Panc1 (cell line): ENCODE measurements around the gene KAZN. TPM values are rescaled to one million over a fixed set of nuclear protein-coding genes. Genes with fewer than 3 reads are reported as not detected.

Experiments used
- ATAC-seq: fragments of 200-7000 bp; cut with Tn5 transposase; 2 replicates; pipeline ENCODE4 v1.9.1; 2020; ENCODE audit warnings: mild to moderate bottlenecking, moderate library complexity
- BruUV-seq: library from RNA; stranded (reverse); fragments of 400-500 nt; replicated peaks from 2 replicates; lab custom pipeline; 2021; lab: Mats Ljungman, UMichigan
- CTCF ChIA-PET: fragments of 300-600 bp; sonication (Branson Sonifier 250); formaldehyde crosslinking; loops from one replicate; lab custom pipeline; 2022; ENCODE audit warnings: antibody characterized with exemption; lab: Charles Lee
- POLR2A ChIA-PET: fragments of 300-600 bp; sonication (Branson Sonifier 250); formaldehyde crosslinking; loops from one replicate; lab custom pipeline; 2022; ENCODE audit warnings: antibody characterized with exemption; lab: Charles Lee
- DNase-seq: peaks from one replicate; pipeline ENCODE4 v3.0.0-alpha.2; 2010; ENCODE audit warnings: low read depth, low spot score
- H3K27ac ChIP-seq: 2 replicates; pipeline ENCODE4 v1.5.1; 2011; ENCODE audit warnings: mild to moderate bottlenecking, low read length, inconsistent platforms
- H3K27me3 ChIP-seq: fragments of 200-500 bp; sonication (Bioruptor generic); 2 replicates; pipeline ENCODE4 v1.6.0; 2014; ENCODE audit warnings: low read length, inconsistent platforms; ENCODE audit not compliant: control insufficient read depth, insufficient read depth
- H3K36me3 ChIP-seq: fragments of 200-500 bp; sonication (Bioruptor generic); 2 replicates; pipeline ENCODE4 v1.5.1; 2014; ENCODE audit warnings: inconsistent platforms, mild to moderate bottlenecking, low read length, moderate library complexity; ENCODE audit not compliant: control insufficient read depth, insufficient read depth
- H3K4me1 ChIP-seq: 2 replicates; pipeline ENCODE4 v1.5.1; 2011; ENCODE audit warnings: inconsistent platforms, mild to moderate bottlenecking, low read length, moderate library complexity; ENCODE audit not compliant: control insufficient read depth, insufficient read depth
- H3K4me3 ChIP-seq, 2 experiments: 2 replicates each; pipeline ENCODE4 v1.5.1; 2011 to 2012; ENCODE audit warnings: low read depth in 2 of 2, low read length in 2 of 2, mild to moderate bottlenecking in 2 of 2, inconsistent platforms in 1 of 2, moderate library complexity in 1 of 2
- H3K9me3 ChIP-seq: fragments of 200-500 bp; sonication (Bioruptor generic); 2 replicates; pipeline ENCODE4 v1.5.1; 2014; ENCODE audit warnings: low read depth, mild to moderate bottlenecking, inconsistent platforms, low read length, moderate library complexity; ENCODE audit not compliant: control insufficient read depth, insufficient read depth
- POLR2AphosphoS5 ChIP-seq: IDR thresholded peaks from 2 replicates; pipeline ENCODE4 v1.6.1; 2012; ENCODE audit warnings: mild to moderate bottlenecking, low read depth, low read length, moderate library complexity
- SIN3A ChIP-seq: IDR thresholded peaks from 2 replicates; pipeline ENCODE4 v1.6.1; 2012; ENCODE audit warnings: low read depth, mild to moderate bottlenecking, low read length, moderate library complexity, borderline replicate concordance; ENCODE audit not compliant: insufficient read depth
- TCF7L2 ChIP-seq: IDR thresholded peaks from 2 replicates; pipeline ENCODE4 v1.6.1; 2011; ENCODE audit warnings: mild to moderate bottlenecking, low read depth, low read length, inconsistent platforms
- in situ Hi-C: cut with HindIII; loops from 2 replicates; pipeline ENCODE4 v1.10.0; 2016; ENCODE audit warnings: low sequenced_read_pairs, low pct_unique_long_range_greater_than_20kb
- intact Hi-C: fragments of 100-400 bp; cut with micrococcal nuclease; formaldehyde crosslinking; loops from one replicate; pipeline ENCODE4 v1.10.0; 2022; ENCODE audit not compliant: unreplicated experiment
- total RNA-seq: library from RNA; stranded (reverse); gene quantifications from one replicate; pipeline ENCODE4 v1.2.1, GENCODE V29; 2021; ENCODE audit not compliant: unreplicated experiment
- TF ChIP-seq, protein P1 (sequence below), 2 experiments: IDR thresholded peaks; 2 replicates each; pipeline ENCODE4 v1.6.1; 2011 to 2012; ENCODE audit warnings: low read depth in 2 of 2, control low read depth in 1 of 2, low read length in 1 of 2, mild to moderate bottlenecking in 1 of 2, moderate library complexity in 1 of 2; ENCODE audit not compliant: insufficient read depth in 1 of 2
- TF ChIP-seq, protein P2 (sequence below): fragments of 450-650 bp; IDR thresholded peaks from 2 replicates; pipeline ENCODE4 v1.5.1; 2017; ENCODE audit warnings: mild to moderate bottlenecking

The KAZN gene
- total RNA-seq, 1 experiment from 2014 or later: 6.6 TPM

DNA sequence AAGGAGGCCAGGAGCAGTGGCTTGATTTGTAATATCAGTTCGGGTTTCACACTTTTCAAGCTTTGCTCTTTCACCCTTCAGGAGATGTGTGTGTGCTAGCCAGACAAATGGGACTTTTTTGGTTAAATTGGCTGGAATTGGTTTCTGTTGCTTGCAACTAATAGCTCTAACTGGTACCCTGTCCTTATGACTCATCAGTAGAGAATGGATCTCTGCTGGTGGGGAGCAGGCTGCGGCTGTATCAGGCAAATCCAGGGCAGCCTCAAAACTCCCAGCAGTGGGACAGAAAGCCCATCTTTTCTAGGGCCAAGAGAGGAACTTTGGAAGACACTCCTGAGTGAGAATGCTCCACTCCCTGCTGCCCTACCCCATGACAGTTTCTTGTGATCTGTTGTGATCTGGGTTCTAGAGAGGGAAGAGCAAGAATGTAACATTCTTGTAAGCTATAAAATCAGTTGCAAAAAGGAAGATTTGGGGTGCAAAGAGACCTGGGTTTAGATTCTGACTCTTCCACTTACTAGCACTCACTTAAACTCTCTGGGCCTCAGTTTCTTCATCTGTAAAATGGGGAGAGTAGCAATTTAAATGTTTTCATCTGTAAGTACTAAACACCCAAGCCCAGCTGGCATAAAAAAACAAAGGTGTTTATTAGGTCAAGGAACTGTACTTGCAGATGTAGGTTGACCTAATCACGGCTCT, 298.0 kb downstream of the KAZN start:
- H3K4me3 ChIP-seq: no peak overlapping the region
- DNase-seq (no peak), ATAC-seq (no peak)
- TF ChIP-seq, protein P1, sequence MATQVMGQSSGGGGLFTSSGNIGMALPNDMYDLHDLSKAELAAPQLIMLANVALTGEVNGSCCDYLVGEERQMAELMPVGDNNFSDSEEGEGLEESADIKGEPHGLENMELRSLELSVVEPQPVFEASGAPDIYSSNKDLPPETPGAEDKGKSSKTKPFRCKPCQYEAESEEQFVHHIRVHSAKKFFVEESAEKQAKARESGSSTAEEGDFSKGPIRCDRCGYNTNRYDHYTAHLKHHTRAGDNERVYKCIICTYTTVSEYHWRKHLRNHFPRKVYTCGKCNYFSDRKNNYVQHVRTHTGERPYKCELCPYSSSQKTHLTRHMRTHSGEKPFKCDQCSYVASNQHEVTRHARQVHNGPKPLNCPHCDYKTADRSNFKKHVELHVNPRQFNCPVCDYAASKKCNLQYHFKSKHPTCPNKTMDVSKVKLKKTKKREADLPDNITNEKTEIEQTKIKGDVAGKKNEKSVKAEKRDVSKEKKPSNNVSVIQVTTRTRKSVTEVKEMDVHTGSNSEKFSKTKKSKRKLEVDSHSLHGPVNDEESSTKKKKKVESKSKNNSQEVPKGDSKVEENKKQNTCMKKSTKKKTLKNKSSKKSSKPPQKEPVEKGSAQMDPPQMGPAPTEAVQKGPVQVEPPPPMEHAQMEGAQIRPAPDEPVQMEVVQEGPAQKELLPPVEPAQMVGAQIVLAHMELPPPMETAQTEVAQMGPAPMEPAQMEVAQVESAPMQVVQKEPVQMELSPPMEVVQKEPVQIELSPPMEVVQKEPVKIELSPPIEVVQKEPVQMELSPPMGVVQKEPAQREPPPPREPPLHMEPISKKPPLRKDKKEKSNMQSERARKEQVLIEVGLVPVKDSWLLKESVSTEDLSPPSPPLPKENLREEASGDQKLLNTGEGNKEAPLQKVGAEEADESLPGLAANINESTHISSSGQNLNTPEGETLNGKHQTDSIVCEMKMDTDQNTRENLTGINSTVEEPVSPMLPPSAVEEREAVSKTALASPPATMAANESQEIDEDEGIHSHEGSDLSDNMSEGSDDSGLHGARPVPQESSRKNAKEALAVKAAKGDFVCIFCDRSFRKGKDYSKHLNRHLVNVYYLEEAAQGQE (IDR thresholded peaks at IDR 0.05; ENCODE audit: insufficient read depth in 1 of 2, low read depth in 2 of 2, low read length in 1 of 2): no peak
- TF ChIP-seq POLR2AphosphoS5 (no peak), SIN3A (no peak), TCF7L2 (no peak)
- TF ChIP-seq, protein P2, sequence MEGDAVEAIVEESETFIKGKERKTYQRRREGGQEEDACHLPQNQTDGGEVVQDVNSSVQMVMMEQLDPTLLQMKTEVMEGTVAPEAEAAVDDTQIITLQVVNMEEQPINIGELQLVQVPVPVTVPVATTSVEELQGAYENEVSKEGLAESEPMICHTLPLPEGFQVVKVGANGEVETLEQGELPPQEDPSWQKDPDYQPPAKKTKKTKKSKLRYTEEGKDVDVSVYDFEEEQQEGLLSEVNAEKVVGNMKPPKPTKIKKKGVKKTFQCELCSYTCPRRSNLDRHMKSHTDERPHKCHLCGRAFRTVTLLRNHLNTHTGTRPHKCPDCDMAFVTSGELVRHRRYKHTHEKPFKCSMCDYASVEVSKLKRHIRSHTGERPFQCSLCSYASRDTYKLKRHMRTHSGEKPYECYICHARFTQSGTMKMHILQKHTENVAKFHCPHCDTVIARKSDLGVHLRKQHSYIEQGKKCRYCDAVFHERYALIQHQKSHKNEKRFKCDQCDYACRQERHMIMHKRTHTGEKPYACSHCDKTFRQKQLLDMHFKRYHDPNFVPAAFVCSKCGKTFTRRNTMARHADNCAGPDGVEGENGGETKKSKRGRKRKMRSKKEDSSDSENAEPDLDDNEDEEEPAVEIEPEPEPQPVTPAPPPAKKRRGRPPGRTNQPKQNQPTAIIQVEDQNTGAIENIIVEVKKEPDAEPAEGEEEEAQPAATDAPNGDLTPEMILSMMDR: no peak
- H3K36me3 ChIP-seq: no peaks in the 10 kb centered on the region
- intact Hi-C loops: no loop called here
- no peak overlapping the region for H3K27ac ChIP-seq
- CTCF ChIA-PET: no interaction called here
- no peaks in the 10 kb centered on the region for H3K9me3 ChIP-seq
- no peaks in the 10 kb centered on the region; the same call in 1 of the 2 replicates for H3K27me3 ChIP-seq
- H3K4me1 ChIP-seq: no peaks in the 10 kb centered on the region
- BruUV-seq: no TSS peak
- POLR2A ChIA-PET: interaction anchor here (0.5 kb wide), 1 partner anchor 13 kb away, joined by 3 read pairs; no protein-coding TSS in a partner anchor
- in situ Hi-C loops: no loop called here

DNA sequence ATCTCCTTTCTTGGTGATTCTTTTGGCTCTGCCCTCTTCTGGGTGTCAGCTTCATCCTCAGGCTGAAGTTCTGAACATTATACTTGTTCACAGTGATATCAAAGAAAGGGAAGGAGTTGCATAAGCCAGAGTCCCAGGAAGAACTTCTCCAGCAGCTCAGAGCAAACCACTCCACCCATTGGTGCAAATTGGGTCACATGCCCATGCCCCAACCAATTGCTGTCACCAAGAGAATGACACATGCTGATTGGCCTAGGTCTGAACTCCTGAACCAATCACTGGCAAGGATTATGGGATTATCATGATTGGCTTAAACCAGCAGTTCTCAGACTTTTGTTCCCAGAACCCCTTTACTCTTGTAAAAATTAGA, 298.6 kb downstream of the KAZN start:
- CTCF ChIA-PET: no interaction called here
- no TSS peak for BruUV-seq
- in situ Hi-C loops: no loop called here
- intact Hi-C loops: no loop called here
- Histone ChIP-seq H3K36me3 (no peaks in the 10 kb centered on the region), H3K9me3 (no peaks in the 10 kb centered on the region), H3K4me1 (no peaks in the 10 kb centered on the region), H3K27ac (no peak overlapping the region), H3K27me3 (no peaks in the 10 kb centered on the region), H3K4me3 (no peak overlapping the region)
- DNase-seq: no peak
- POLR2A ChIA-PET: no interaction called here
- TF ChIP-seq, protein P1 (IDR thresholded peaks at IDR 0.05; ENCODE audit: insufficient read depth in 1 of 2, low read depth in 2 of 2, low read length in 1 of 2): no peak
- TF ChIP-seq, protein P2: no peak
- no peak for ATAC-seq
